HCT116 (cell line): ENCODE results near the gene MMP23B. TPM values are rescaled to one million over a fixed set of nuclear protein-coding genes. Genes with fewer than 3 reads are reported as not detected.

ENCODE experiments used
- ATAC-seq: fragments of 200-7000 bp; cut with Tn5 transposase; 2 replicates; pipeline ENCODE4 v1.9.1; 2020; ENCODE audit warnings: mild to moderate bottlenecking, moderate library complexity
- BruUV-seq: library from RNA; stranded (reverse); fragments of 400-500 nt; replicated peaks from 2 replicates; lab custom pipeline; 2021; lab: Mats Ljungman, UMichigan
- CTCF ChIA-PET: fragments of 300-600 bp; sonication (Branson Sonifier 250); formaldehyde crosslinking; loops from one replicate; lab custom pipeline; 2021; ENCODE audit warnings: antibody characterized with exemption; lab: Charles Lee
- POLR2A ChIA-PET: fragments of 300-600, 350-600 bp; sonication (Branson Sonifier 250); formaldehyde crosslinking; loops from one replicate; lab custom pipeline; 2021; ENCODE audit warnings: antibody characterized with exemption; lab: Charles Lee
- RAD21 ChIA-PET, 2 experiments: fragments of 300-600 bp; sonication (Branson Sonifier 250); formaldehyde crosslinking; loops; one replicate each; lab custom pipeline; 2023; ENCODE audit warnings: low total read pairs in 2 of 2; ENCODE audit not compliant: uncharacterized antibody in 2 of 2, unreplicated experiment in 2 of 2, low non-redundant PET in 1 of 2; lab: Charles Lee
- DNase-seq: peaks from one replicate; pipeline ENCODE4 v3.0.0-alpha.2; 2010; ENCODE audit warnings: low read depth, low spot score
- H2AFZ ChIP-seq: fragments of 200-600 bp; shearing (Covaris generic), sonication (generic); 2 replicates; pipeline ENCODE4 v1.6.1; 2017; ENCODE audit warnings: low read depth, mixed run types, mixed read lengths, antibody characterized with exemption, low read length; ENCODE audit not compliant: poor library complexity, severe bottlenecking
- H3K27ac ChIP-seq: 2 replicates; pipeline ENCODE4 v1.5.1; 2012; ENCODE audit warnings: low read depth, low read length
- H3K27me3 ChIP-seq: fragments of 200-600 bp; sonication (generic); 2 replicates; pipeline ENCODE4 v1.6.1; 2016; ENCODE audit warnings: mixed run types, low read length, mixed read lengths; ENCODE audit not compliant: insufficient read depth
- H3K36me3 ChIP-seq, 2 experiments: fragments of 200-500 bp in 1 of 2; fragments of 200-600 bp in 1 of 2; sonication (Bioruptor generic) in 1 of 2; sonication (generic) in 1 of 2; 2 replicates each; pipeline versions ENCODE4 v1.5.1 to v1.6.1; 2014 to 2016; ENCODE audit warnings: low read length in 2 of 2, inconsistent platforms in 1 of 2, mixed read lengths in 1 of 2, mixed run types in 1 of 2; ENCODE audit not compliant: insufficient read depth in 2 of 2, control insufficient read depth in 1 of 2
- H3K4me1 ChIP-seq, 2 experiments: fragments of 200-600 bp in 1 of 2; sonication (generic) in 1 of 2; 2 replicates each; pipeline versions ENCODE4 v1.5.1 to v1.6.1; 2012 to 2017; ENCODE audit warnings: low read length in 2 of 2, inconsistent platforms in 1 of 2, mild to moderate bottlenecking in 1 of 2, mixed read lengths in 1 of 2, mixed run types in 1 of 2, moderate library complexity in 1 of 2; ENCODE audit not compliant: insufficient read depth in 2 of 2, control insufficient read depth in 1 of 2
- H3K4me2 ChIP-seq: fragments of 200-600 bp; sonication (generic); 2 replicates; pipeline ENCODE4 v1.6.1; 2017; ENCODE audit warnings: mixed run types, low read length, mixed read lengths
- H3K4me3 ChIP-seq, 2 experiments: fragments of 200-600 bp in 1 of 2; sonication (generic) in 1 of 2; replicated peaks in 1 of 2; 2 replicates each; pipeline ENCODE4 v1.5.1; 2011 to 2016; ENCODE audit warnings: low read length in 2 of 2, control low read depth in 1 of 2, low read depth in 1 of 2, mild to moderate bottlenecking in 1 of 2, mixed read lengths in 1 of 2, mixed run types in 1 of 2
- H3K79me2 ChIP-seq: fragments of 200-600 bp; sonication (generic); 2 replicates; pipeline ENCODE4 v1.6.1; 2017; ENCODE audit warnings: mild to moderate bottlenecking, mixed run types, low read length, moderate library complexity, mixed read lengths; ENCODE audit not compliant: insufficient read depth
- H3K9ac ChIP-seq: fragments of 200-600 bp; sonication (generic); 2 replicates; pipeline ENCODE4 v1.6.1; 2016; ENCODE audit warnings: low read length, mixed read lengths
- H3K9me2 ChIP-seq: fragments of 200-600 bp; sonication (generic), shearing (Covaris generic); 2 replicates; pipeline ENCODE4 v1.6.1; 2017; ENCODE audit warnings: mixed run types, mild to moderate bottlenecking, moderate library complexity; ENCODE audit not compliant: insufficient read depth
- H3K9me3 ChIP-seq, 2 experiments: fragments of 200-500 bp in 1 of 2; fragments of 200-600 bp in 1 of 2; sonication (Bioruptor generic) in 1 of 2; sonication (generic) in 1 of 2; 2 replicates each; pipeline ENCODE4 v1.6.1; 2014 to 2017; ENCODE audit warnings: low read length in 2 of 2, mixed read lengths in 2 of 2, inconsistent platforms in 1 of 2, low read depth in 1 of 2, mild to moderate bottlenecking in 1 of 2, mixed run types in 1 of 2, moderate library complexity in 1 of 2; ENCODE audit not compliant: control insufficient read depth in 1 of 2, insufficient read depth in 1 of 2
- H4K20me1 ChIP-seq: fragments of 200-600 bp; sonication (generic), shearing (Covaris generic); 2 replicates; pipeline ENCODE4 v1.6.1; 2017; ENCODE audit warnings: mixed run types, mild to moderate bottlenecking, moderate library complexity; ENCODE audit not compliant: insufficient read depth
- ATF3 ChIP-seq: IDR thresholded peaks from 2 replicates; pipeline ENCODE4 v1.6.1; 2012
- CBX3 ChIP-seq: IDR thresholded peaks from 2 replicates; pipeline ENCODE4 v1.6.1; 2012; ENCODE audit warnings: low read depth
- CTCF ChIP-seq, 3 experiments: fragments of 200-600 bp in 1 of 3; sonication (generic) in 1 of 3; IDR thresholded peaks in 2 of 3; conservative IDR thresholded peaks in 1 of 3; 2 replicates each; pipeline ENCODE4 v1.5.1; 2012 to 2017; ENCODE audit warnings: low read depth in 2 of 3, low read length in 2 of 3, antibody characterized with exemption in 1 of 3, borderline replicate concordance in 1 of 3, control low read depth in 1 of 3, mild to moderate bottlenecking in 1 of 3, mixed read lengths in 1 of 3, mixed run types in 1 of 3, moderate library complexity in 1 of 3; ENCODE audit not compliant: insufficient read depth in 1 of 3
- ELF1 ChIP-seq: IDR thresholded peaks from 2 replicates; pipeline ENCODE4 v1.6.1; 2012; ENCODE audit warnings: low read depth, borderline replicate concordance
- POLR2A ChIP-seq: IDR thresholded peaks from 2 replicates; pipeline ENCODE4 v1.7.0; 2011; ENCODE audit warnings: borderline replicate concordance; ENCODE audit not compliant: insufficient read depth, insufficient read length; ENCODE audit errors: extremely low read depth
- RAD21 ChIP-seq: IDR thresholded peaks from 2 replicates; pipeline ENCODE4 v1.6.1; 2012; ENCODE audit warnings: low read depth, mild to moderate bottlenecking
- SIN3A ChIP-seq: IDR thresholded peaks from 2 replicates; pipeline ENCODE4 v1.6.1; 2012; ENCODE audit warnings: low read depth
- SP1 ChIP-seq: IDR thresholded peaks from 2 replicates; pipeline ENCODE4 v1.6.1; 2012; ENCODE audit warnings: low read depth
- SRF ChIP-seq: IDR thresholded peaks from 2 replicates; pipeline ENCODE4 v1.6.1; 2012; ENCODE audit warnings: low read depth
- ZNF274 ChIP-seq: fragments of 200-500 bp; sonication (Bioruptor generic); IDR thresholded peaks from 2 replicates; pipeline ENCODE4 v1.6.1; 2014; ENCODE audit warnings: mild to moderate bottlenecking, low read depth, low read length, inconsistent platforms
- intact Hi-C: fragments of 100-400 bp; cut with micrococcal nuclease; formaldehyde crosslinking; loops from 2 replicates; pipeline ENCODE4 v1.10.0; 2022
- total RNA-seq: library from RNA; stranded (reverse); gene quantifications from one replicate; pipeline ENCODE4 v1.2.1, GENCODE V29; 2021; ENCODE audit not compliant: unreplicated experiment

The MMP23B gene
- total RNA-seq, 1 experiment from 2014 or later: 8.7 TPM

GRCh38 chr1:1598051-1598719 is 33.8 kb upstream of the MMP23B start:
- Histone ChIP-seq H3K4me1 (peaks cover 10 to 34% of the 10 kb centered on the region in 2 experiments; a peak in 3 of 4 replicates), H3K4me2 (peak overlapping the region; percentile 65), H3K36me3 (no peaks in the 10 kb centered on the region), H2AFZ (no peak overlapping the region), H3K4me3 (no peak overlapping the region; a peak in 1 of 4 replicates), H3K9me3 (no peaks in the 10 kb centered on the region), H3K9ac (no peak overlapping the region), H3K27ac (no peak overlapping the region; the same call in 1 of the 2 replicates), H4K20me1 (no peaks in the 10 kb centered on the region), H3K27me3 (peaks cover 11% of the 10 kb centered on the region; the same call in 1 of the 2 replicates), H3K9me2 (no peaks in the 10 kb centered on the region), H3K79me2 (no peaks in the 10 kb centered on the region)
- intact Hi-C loops: no loop called here
- POLR2A ChIA-PET: no interaction called here
- TSS peak; percentile 45 for BruUV-seq
- ATAC-seq: no peak
- CTCF ChIA-PET: no interaction called here
- TF ChIP-seq ZNF274: no peak
- no peak for TF ChIP-seq CBX3
- TF ChIP-seq RAD21: no peak
- TF ChIP-seq SRF: no peak
- TF ChIP-seq CTCF (IDR thresholded peaks at IDR 0.05 in 2 of 3, conservative IDR thresholded peaks at IDR 0.05 in 1 of 3; ENCODE audit: borderline replicate concordance in 1 of 3, insufficient read depth in 1 of 3, low read depth in 2 of 3, low read length in 2 of 3): no peak
- TF ChIP-seq SP1: no peak
- no peak for TF ChIP-seq ATF3
- no peak for TF ChIP-seq POLR2A
- no peak for TF ChIP-seq SIN3A
- TF ChIP-seq ELF1: no peak
- DNase-seq: no peak
- RAD21 ChIA-PET: no interaction called here
